GM21528 (cell line): ENCODE measurements around the gene TRABD.

ENCODE experiments used
- ATAC-seq: cut with Tn5 transposase; IDR thresholded peaks from one replicate; pipeline ENCODE4 v1.9.1; 2021; ENCODE audit warnings: mild to moderate bottlenecking, moderate library complexity; ENCODE audit not compliant: unreplicated experiment, low FRiP score

TRABD gene

GRCh38 chr22:50216684-50217520, 31.2 kb downstream of the TRABD start:
- no peak for ATAC-seq

GRCh38 chr22:50217543-50218152, 31.9 kb downstream of the TRABD start:
- no peak for ATAC-seq

- ATAC-seq = no peak
Measured at GRCh38 chr22:50218153-50218995, 32.7 kb downstream of the TRABD start.

GRCh38 chr22:50218996-50219727, 33.4 kb downstream of the TRABD start:
- no peak for ATAC-seq

GRCh38 chr22:50219800-50220602, 34.3 kb downstream of the TRABD start:
- ATAC-seq = no peak

- ATAC-seq = no peak
Measured at GRCh38 chr22:50220603-50221409, 35.1 kb downstream of the TRABD start.

- ATAC-seq = no peak
Measured at GRCh38 chr22:50221410-50222300, 35.9 kb downstream of the TRABD start.

- no peak for ATAC-seq
Measured at GRCh38 chr22:50222508-50222907, 36.8 kb downstream of the TRABD start.

- no peak for ATAC-seq
Measured at GRCh38 chr22:50224071-50224470, 38.4 kb downstream of the TRABD start.

GRCh38 chr22:50225200-50225969, 39.7 kb downstream of the TRABD start:
- ATAC-seq = no peak

- no peak for ATAC-seq
Measured at GRCh38 chr22:50226063-50226874, 40.6 kb downstream of the TRABD start.

- ATAC-seq = no peak
Measured at GRCh38 chr22:50226875-50227165, 41.1 kb downstream of the TRABD start.

GRCh38 chr22:50227579-50228215, 42.0 kb downstream of the TRABD start:
- no peak for ATAC-seq

- ATAC-seq = no peak
Measured at GRCh38 chr22:50228366-50228765, 42.7 kb downstream of the TRABD start.

- no peak for ATAC-seq
Measured at GRCh38 chr22:50229370-50229769, 43.7 kb downstream of the TRABD start.
